ENCODE data around the gene ADA. TPM values are rescaled to one million over a fixed set of nuclear protein-coding genes. Genes with fewer than 3 reads are reported as not detected.

Gene ADA
- total RNA-seq, 1 experiment from 2014 or later: 5.1 TPM

DNA sequence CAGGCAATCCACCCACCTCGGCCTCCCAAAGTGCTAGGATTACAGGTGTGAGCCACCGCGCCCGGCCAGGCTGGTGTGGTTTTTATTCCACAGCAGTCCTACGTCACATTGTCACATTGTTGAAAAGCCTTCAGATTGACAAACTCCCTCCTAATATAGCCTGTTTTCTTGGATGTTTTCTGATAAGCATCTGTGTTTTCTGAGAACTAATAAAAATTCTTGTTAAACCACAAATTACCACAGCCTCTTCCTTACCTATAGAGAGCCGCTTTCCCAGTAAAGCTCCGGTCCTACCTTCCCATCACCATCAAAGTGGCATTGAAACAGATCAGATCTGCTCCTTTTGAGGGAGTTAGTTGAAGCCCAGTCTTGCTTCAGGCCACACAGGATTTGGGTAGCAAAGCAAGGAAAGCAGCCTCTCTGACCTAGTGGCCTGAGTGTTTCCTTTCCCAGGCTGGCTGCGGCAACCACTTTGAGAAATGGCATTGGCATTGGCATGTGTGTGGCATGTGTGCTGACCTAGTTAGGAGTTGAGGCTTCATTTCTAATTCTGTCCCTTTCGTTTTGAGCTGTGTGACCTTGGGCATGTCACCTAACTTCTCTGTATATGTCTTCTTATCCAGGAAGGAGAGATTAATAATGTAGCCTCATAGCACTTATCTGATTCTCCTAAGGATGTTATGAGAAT is 70.8 kb downstream of the ADA start:
- Mint-ChIP-seq H3K4me1 (ENCODE audit: insufficient read depth, unreplicated experiment) (peaks cover 23% of the 10 kb centered on the region), H3K9me3 (ENCODE audit: unreplicated experiment) (peaks cover 7% of the 10 kb centered on the region), H3K4me3 (ENCODE audit: unreplicated experiment) (no peak overlapping the region), H3K27me3 (ENCODE audit: insufficient read depth, unreplicated experiment) (no peaks in the 10 kb centered on the region), H3K36me3 (ENCODE audit: insufficient read depth, unreplicated experiment) (no peaks in the 10 kb centered on the region), H3K27ac (ENCODE audit: low read depth, unreplicated experiment) (no peak overlapping the region)
- no TSS peak for BruUV-seq (replicated peaks)
- CTCF ChIA-PET: interaction anchor here (0.7 to 2.4 kb wide), 6 partner anchors 10 to 110 kb away, joined by 3 to 9 read pairs (median 4); no protein-coding TSS in a partner anchor
- POLR2A ChIA-PET: interaction anchor here (1.2 to 1.5 kb wide), 2 partner anchors 43 to 54 kb away, joined by 3 to 4 read pairs; no protein-coding TSS in a partner anchor
- DNase-seq (ENCODE audit: unreplicated experiment): no peak
- intact Hi-C loops (cut with micrococcal nuclease): no loop called here
- no peak for TF ChIP-seq CTCF (IDR thresholded peaks at IDR 0.05; ENCODE audit: unreplicated experiment)

GRCh38 chr20:44579313-44580081 is 72.0 kb downstream of the ADA start:
- POLR2A ChIA-PET: interaction anchor here (0.7 to 1.5 kb wide), 2 partner anchors 29 to 42 kb away, joined by 3 to 4 read pairs; no protein-coding TSS in a partner anchor
- Mint-ChIP-seq H3K9me3 (ENCODE audit: unreplicated experiment) (peaks cover 7% of the 10 kb centered on the region), H3K27ac (ENCODE audit: low read depth, unreplicated experiment) (no peak overlapping the region), H3K27me3 (ENCODE audit: insufficient read depth, unreplicated experiment) (no peaks in the 10 kb centered on the region), H3K36me3 (ENCODE audit: insufficient read depth, unreplicated experiment) (no peaks in the 10 kb centered on the region), H3K4me1 (ENCODE audit: insufficient read depth, unreplicated experiment) (peaks cover 24% of the 10 kb centered on the region), H3K4me3 (ENCODE audit: unreplicated experiment) (no peak overlapping the region)
- no TSS peak for BruUV-seq (replicated peaks)
- intact Hi-C loops (cut with micrococcal nuclease): no loop called here
- no peak for DNase-seq (ENCODE audit: unreplicated experiment)
- CTCF ChIA-PET: interaction anchor here (0.6 to 2.4 kb wide), 6 partner anchors 11 to 363 kb away, joined by 3 to 9 read pairs (median 4); no protein-coding TSS in a partner anchor
- TF ChIP-seq CTCF (IDR thresholded peaks at IDR 0.05; ENCODE audit: unreplicated experiment): no peak

DNA sequence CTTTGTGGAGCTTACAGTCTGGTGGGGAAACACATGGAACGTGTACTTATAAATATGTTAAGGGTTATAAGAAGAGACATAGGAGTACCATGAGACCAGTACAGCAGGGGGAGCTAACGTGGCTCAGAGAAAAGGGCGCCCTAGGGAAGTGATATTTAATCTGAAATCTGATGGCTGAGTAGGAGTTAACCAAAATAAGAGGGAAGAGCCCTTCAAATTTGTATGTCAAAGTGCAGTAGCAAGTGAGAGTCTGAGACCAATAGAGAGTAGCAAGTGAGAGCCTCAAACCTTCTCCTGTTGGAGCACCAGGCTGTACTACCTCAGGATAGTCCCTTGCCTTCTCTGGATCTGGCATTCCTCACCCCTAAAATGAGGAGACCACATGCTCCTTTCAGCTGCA is 75.2 kb downstream of the ADA start:
- Mint-ChIP-seq H3K4me3 (ENCODE audit: unreplicated experiment) (no peak overlapping the region), H3K4me1 (ENCODE audit: insufficient read depth, unreplicated experiment) (peaks cover 27% of the 10 kb centered on the region), H3K27me3 (ENCODE audit: insufficient read depth, unreplicated experiment) (no peaks in the 10 kb centered on the region), H3K9me3 (ENCODE audit: unreplicated experiment) (peaks cover 7% of the 10 kb centered on the region), H3K27ac (ENCODE audit: low read depth, unreplicated experiment) (no peak overlapping the region), H3K36me3 (ENCODE audit: insufficient read depth, unreplicated experiment) (no peaks in the 10 kb centered on the region)
- POLR2A ChIA-PET: interaction anchor here (0.7 to 3.3 kb wide), 9 partner anchors 9 to 81 kb away, joined by 3 to 16 read pairs (median 4); partner anchors contain the start of gene SERINC3
- no peak for TF ChIP-seq CTCF (IDR thresholded peaks at IDR 0.05; ENCODE audit: unreplicated experiment)
- BruUV-seq (replicated peaks): no TSS peak
- CTCF ChIA-PET: interaction anchor here (0.7 to 1.8 kb wide), 7 partner anchors 9 to 104 kb away, joined by 3 to 4 read pairs (median 3); no protein-coding TSS in a partner anchor
- DNase-seq (ENCODE audit: unreplicated experiment): peak; percentile 53
- intact Hi-C loops (cut with micrococcal nuclease): no loop called here

GRCh38 chr20:44574372-44574771 is 77.1 kb downstream of the ADA start:
- CTCF ChIA-PET: interaction anchor here (0.9 to 2.1 kb wide), 5 partner anchors 8 to 161 kb away, joined by 3 to 9 read pairs (median 5); partner anchors contain the start of gene PKIG
- DNase-seq (ENCODE audit: unreplicated experiment): no peak
- Mint-ChIP-seq H3K27me3 (ENCODE audit: insufficient read depth, unreplicated experiment) (no peaks in the 10 kb centered on the region), H3K9me3 (ENCODE audit: unreplicated experiment) (peaks cover 7% of the 10 kb centered on the region), H3K27ac (ENCODE audit: low read depth, unreplicated experiment) (no peak overlapping the region), H3K4me1 (ENCODE audit: insufficient read depth, unreplicated experiment) (peaks cover 27% of the 10 kb centered on the region), H3K36me3 (ENCODE audit: insufficient read depth, unreplicated experiment) (peaks cover 6% of the 10 kb centered on the region), H3K4me3 (ENCODE audit: unreplicated experiment) (no peak overlapping the region)
- no peak for TF ChIP-seq CTCF (IDR thresholded peaks at IDR 0.05; ENCODE audit: unreplicated experiment)
- intact Hi-C loops (cut with micrococcal nuclease): loop anchor here (5.0 kb wide), 1 partner anchor 52 kb away; the partner anchor contains the start of gene SERINC3
- BruUV-seq (replicated peaks): no TSS peak
- POLR2A ChIA-PET: interaction anchor here (1.5 to 2.6 kb wide), 6 partner anchors 14 to 74 kb away, joined by 4 to 26 read pairs (median 6); no protein-coding TSS in a partner anchor

Measured in MCF 10A (cell line).